Smooth muscle cell of the brain vasculature (primary cell): ENCODE measurements around the gene ATP9B.
"Not testable (repeated sequence)": the region's sequence is repeated elsewhere in the genome, so short reads cannot be mapped to it uniquely, and the experiment has no call there.

ENCODE experiments used
- DNase-seq: peaks from one replicate; pipeline ENCODE4 v3.0.0-alpha.2; 2012; ENCODE audit warnings: low read depth, low spot score

Gene ATP9B

DNA sequence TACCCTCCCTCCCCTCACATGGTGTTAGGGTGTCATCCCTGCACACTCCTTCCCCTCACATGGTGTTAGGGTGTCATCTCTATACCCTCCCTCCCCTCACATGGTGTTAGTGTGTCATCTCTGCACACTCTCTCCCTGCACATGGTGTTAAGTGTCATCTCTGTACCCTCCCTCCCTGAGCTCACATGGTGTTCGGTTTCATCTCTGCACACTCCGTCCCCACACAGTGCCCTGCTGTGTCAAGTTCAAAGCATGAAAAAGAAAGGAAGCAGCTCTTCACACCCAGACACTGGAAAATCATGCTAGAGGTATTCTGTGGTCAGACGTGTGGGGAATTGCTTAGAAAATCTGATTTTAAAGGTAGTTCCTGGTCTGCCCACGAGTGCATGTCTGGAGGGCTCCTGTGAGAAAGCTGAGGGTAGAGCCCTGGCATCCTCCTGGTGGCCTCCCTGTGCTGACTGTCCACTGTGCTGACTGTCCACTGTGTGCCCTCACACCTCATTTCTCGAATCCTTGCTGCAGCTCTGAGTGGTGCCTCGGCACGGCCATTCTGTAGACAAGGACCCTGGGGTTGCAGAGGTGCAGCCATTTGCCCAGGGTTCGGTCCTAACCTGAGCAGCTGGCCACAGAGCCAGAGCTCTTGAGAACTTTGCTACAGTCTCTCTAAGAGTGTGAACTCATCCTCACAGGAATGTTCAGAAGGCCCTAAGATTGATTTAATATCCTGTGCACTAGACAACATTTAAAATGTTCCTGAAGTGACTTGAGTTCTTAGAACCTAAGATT is 257.4 kb downstream of the ATP9B start:
- DNase-seq: no peak

DNA sequence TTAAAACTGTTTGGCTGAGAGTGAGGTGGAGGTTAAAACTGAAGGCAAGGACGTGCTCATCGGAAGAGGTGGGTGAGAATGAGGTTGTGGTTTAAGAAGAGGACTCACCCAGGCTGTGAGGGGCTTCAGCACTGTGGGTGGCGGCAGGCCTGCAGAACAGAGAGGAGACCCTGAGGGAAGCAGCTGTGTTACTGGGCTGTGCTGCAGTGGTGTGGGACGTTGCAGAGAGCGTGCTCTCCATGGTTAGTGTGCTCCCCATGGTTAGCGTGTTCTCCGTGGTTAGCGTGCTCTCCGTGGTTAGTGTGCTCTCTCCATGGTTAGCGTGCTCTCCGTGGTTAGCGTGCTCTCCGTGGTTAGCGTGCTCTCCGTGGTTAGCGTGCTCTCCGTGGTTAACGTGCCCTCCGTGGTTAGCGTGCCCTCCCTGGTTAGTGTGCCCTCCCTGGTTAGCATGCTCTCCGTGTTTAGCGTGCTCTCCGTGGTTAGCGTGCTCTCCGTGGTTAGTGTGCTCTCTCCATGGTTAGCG is 258.1 kb downstream of the ATP9B start:
- no peak for DNase-seq

DNA sequence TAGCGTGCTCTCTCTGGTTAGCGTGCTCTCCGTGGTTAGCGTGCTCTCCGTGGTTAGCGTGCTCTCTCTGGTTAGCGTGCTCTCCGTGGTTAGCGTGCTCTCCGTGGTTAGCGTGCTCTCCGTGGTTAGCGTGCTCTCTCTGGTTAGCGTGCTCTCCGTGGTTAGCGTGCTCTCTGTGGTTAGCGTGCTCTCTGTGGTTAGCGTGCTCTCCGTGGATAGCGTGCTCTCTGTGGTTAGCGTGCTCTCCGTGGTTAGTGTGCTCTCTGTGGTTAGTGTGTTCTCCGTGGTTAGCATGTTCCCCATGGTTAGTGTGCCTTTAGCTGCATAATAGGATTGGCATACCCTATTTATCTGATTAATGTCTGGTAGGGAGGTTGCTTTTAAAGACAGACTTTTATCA is 258.7 kb downstream of the ATP9B start:
- DNase-seq: not testable (repeated sequence)

DNA sequence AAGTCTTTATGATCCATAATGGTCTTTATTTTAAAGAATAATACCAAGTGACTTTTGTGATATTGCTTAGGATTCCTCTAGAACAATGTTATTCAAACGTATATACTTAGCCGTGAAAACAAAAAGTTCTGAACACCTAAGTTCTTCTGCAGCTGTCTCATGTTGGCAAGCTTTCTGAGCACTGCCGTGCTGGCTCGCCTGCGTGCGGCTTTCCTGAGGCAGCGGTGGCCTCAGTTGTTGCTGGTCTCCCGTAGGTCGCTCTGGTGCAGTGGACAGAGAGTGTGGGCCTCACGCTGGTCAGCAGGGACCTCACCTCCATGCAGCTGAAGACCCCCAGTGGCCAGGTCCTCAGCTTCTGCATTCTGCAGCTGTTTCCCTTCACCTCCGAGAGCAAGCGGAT is 259.7 kb downstream of the ATP9B start:
- DNase-seq: no peak

DNA sequence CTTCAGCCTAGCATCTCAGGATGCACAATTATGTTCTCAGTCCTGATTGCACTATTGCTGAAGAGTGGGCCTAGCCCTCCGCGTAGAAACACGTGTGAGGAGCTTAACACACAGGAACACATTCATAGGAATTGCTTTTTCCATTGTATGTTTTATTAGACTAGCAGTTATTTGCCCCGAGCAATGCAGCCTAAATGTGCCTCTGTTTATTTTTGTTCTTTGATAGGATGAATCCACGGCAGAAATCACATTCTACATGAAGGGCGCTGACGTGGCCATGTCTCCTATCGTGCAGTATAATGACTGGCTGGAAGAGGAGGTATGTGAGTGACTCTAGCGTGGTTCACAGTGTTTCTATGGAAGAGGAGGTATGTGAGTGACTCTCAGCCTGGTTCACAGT is 260.6 kb downstream of the ATP9B start:
- DNase-seq: no peak

DNA sequence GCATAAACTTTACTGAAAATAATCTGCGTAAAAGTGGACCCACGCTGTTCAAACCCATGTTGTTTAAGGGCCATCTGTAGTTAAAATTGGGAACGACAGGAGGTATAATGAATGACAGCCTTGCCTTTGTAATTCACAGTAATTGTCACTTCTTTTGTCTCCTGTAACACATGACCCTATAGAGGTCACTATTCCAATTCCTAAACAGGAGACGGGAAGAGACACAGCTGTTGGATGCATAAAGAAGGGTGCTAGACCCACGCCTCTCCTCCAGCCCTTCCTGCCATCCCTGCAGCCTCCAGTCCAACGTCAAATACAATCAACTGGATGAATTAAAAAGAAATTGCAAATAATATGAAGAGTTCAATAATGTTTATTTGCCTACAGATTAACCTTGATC is 263.5 kb downstream of the ATP9B start:
- no peak for DNase-seq

DNA sequence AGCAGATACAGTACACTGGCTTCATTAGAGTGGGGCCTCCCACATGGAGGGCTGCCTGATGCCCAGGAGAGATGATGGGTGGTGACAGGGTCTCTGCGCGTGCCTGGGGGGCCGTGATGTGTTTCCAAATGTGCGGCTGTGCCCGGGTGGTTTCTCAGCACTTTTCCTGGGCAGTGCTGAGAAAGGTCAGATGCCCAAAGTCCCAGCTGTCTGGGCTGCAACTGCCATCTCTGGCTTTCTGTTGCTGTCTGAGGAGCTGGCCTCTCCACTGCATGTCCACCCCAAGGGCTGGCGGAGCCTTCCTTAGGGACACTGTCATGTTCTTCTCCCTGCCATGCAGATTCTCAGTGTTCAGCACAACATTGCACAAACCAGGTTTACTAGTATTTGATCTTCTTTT is 263.9 kb downstream of the ATP9B start:
- DNase-seq: no peak

DNA sequence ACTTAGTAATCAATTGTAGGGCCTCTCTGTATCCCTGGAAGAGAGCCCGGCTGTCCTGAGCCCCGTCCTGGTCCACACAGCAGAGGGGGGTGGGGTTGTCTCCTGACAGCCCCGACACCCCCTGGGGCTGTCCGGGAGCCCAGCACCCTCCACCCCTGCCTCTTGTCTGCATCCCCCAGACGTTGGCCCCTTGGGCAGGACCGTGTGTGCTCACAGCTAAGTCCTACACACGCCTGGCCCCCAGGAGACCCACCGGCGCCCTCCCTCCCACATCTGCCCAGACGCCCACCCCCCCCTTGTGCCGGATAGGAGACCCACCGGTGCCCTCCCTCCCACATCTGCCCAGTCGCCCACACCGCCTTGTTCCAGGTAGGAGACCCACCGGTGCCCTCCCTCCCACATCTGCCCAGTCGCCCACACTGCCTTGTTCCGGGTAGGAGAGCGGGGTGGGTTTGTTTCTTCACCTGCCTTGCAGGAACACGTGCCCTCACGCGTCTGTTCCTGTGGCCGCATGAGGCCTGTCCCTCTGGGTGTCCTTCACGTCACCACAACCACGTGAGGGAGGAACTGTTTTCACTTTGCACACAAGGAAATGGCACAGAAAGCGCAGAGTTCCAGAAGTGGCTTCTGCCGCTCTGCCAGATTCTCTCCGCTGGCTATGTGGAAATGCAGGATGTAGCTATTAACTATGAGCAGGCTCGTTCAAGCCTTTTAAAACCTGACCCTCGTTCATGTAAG is 265.5 kb downstream of the ATP9B start:
- DNase-seq: no peak

DNA sequence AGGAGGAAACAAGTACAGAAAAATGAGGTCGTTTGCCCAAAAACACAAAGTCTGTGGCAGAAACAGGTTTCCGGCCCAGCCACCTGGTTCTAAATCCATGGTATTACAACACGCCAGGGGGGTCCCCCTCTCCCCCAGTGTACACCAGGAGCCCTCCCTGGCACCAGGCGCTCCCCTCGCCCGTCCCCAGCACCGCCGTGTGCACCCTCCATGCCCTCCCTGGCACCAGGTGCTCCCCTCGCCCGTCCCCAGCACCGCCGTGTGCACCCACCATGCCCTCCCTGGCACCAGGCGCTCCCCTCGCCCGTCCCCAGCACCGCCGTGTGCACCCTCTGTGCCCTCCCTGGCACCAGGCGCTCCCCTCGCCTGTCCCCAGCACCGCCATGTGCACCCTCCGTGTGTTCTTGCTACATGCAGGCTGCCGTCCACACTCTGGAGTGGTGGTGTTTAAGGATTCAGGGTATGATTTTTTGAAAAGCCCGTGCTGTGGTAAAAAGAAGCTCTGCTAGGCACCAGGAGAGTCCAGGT is 266.7 kb downstream of the ATP9B start:
- no peak for DNase-seq

DNA sequence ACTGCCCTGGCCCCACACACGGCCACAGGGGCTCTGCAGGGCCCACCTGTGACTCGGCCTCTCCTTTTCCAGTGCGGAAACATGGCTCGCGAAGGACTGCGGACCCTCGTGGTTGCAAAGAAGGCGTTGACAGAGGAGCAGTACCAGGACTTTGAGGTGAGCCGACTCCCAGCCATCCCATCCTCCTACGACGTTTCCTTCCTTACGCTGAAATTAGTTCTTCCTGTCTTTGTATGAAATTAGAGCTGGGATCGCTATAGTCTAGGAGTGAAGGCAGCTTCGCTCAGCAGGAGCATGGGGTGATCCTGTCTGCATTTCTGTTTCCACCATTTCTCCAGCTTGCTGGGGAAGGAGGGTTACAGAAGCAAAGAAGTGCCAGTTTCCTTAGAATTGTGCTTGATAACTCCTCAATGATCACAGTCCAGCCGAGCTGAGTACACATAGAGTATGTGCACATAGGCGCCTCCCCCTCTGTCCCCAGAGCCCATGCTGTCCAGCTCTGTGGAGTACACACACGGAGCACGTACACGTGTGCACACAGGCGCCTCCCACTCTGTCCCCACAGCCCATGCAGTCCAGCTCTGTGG is 267.5 kb downstream of the ATP9B start:
- DNase-seq: no peak

DNA sequence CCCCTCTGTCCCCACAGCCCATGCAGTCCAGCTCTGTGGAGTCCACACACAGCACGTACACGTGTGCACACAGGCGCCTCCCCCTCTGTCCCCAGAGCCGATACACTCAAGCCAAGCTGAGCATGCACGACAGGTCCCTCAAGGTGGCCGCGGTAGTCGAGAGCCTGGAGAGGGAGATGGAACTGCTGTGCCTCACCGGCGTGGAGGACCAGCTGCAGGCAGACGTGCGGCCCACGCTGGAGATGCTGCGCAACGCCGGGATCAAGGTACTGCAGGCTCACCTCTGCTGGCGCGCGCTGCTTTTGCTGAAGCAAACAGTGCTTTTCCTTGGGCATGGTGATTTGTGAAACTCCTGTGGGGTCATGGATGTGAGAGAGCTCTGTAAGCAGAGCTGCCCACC is 268.0 kb downstream of the ATP9B start:
- DNase-seq: no peak

DNA sequence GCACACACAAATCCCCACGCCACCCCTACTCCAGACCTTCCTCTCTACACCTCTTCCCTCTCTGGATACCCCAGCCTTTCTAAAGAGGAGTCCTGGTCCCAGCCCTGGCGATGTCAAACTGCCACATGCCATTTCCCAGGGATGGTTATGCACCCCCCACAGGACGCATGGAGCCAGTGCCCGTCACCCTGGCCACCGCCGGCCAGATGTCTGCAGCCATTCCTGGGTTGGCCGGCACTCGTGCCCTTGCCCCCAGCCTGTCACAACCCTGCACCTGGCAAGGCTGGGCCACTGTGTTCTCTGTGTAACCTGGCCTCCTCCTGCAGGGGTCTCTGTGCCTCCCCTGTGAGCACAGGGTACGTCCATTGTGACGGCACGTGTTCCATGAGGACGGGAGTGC is 268.4 kb downstream of the ATP9B start:
- no peak for DNase-seq

DNA sequence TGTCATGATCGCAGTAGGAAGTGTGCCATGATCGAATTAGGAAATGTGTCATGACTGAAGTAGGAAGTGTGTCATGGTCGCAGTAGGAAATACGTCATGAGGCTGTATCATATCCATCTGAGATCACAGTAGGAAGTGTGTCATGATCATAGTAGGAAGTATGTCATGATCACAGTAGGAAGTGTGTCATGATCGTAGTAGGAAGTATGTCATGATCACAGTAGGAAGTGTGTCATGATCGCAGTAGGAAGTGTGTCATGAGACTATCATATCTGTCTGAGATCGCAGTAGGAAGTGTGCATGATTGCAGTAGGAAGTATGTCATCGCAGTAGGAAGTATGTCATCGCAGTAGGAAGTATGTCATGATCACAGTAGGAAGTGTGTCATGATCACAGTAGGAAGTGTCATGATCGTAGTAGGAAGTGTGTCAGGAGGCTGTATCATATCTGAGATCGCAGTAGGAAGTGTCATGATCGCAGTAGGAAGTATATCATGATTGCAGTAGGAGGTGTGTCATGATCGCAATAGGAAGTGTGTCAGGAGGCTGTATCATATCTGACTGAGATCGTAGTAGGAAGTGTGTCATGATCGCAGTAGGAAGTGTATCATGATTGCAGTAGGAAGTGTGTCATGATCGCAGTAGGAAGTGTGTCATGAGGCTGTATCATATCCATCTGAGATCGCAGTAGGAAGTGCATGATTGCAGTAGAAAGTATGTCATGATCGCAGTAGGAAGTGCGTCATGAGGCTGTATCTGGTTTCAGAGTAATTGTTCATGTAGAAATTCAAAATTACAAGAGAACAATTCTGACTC is 270.1 kb downstream of the ATP9B start:
- DNase-seq: no peak

DNA sequence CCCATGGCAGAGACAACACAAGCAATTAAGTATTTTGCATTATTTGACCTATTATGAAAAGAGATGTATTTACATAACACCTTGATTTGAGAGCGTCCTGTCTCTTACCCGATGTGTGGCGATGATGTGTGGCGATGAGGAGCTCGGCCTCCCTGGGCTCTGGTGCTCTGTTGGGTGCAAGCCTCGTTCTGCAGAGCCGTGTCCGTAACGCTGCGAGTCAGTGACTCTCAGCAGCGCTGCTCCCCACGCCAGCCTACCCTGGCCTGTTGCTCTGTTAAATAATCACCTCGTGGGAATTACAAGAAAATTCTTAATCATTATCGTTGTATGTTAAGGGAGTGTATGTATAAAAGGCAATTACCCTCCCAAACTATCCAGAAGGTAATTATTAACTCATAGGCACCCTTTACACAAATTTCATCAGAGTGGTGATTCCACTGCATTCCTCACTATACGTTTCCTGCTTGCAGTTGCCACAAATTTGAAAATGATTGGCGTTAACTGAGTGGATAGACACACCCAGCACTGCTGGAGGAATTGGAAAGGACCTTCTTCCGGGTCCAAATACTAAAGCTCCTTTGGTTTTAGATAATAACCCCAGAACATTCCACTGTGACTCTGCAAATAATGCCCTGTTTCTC is 274.5 kb downstream of the ATP9B start:
- no peak for DNase-seq

DNA sequence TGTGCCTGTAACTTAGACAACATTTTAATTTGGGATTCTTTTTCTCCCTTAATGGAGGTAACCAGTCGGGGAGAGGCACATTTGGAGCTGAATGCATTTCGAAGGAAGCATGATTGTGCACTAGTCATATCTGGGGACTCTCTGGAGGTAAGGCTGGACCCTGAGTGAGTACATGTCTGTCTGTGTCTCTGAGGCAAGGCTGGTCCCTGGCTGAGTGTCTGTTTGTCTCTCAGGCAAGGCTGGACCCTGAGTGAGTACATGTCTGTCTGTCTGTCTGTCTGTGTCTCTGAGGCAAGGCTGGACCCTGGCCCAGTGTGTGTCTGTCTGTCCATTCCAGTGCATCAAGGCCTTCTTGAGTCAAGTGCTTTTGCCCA is 275.0 kb downstream of the ATP9B start:
- DNase-seq: no peak

DNA sequence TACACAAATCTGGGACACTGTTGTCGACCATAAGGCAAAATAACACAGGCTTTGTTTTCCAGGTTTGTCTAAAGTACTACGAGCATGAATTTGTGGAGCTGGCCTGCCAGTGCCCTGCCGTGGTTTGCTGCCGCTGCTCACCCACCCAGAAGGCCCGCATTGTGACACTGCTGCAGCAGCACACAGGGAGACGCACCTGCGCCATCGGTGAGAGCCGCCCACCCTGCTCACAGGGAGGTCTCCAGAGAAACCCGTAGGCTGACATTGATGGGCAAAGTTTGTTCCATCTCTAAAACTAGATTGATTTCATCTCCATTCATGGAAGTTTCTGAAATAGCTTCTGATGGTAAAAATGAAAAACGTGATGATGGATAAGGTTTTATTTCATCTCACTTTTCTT is 276.2 kb downstream of the ATP9B start:
- DNase-seq: no peak

DNA sequence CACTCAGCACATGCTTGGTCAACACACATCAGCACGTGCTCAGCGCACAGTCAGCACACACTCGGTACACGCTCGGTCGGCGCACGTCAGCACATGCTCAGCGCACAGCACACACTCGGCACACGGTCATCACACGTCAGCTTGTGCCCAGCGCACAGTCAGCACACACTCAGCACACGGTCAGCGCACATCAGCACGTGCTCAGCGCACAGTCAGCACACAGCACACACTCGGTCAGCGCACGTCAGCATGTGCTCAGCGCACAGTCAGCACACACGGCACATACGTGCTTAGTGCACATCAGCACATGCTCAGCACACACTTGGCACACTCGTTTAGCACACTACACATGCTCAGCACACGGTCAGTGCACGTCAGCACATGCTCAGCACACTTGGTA is 276.8 kb downstream of the ATP9B start:
- no peak for DNase-seq

DNA sequence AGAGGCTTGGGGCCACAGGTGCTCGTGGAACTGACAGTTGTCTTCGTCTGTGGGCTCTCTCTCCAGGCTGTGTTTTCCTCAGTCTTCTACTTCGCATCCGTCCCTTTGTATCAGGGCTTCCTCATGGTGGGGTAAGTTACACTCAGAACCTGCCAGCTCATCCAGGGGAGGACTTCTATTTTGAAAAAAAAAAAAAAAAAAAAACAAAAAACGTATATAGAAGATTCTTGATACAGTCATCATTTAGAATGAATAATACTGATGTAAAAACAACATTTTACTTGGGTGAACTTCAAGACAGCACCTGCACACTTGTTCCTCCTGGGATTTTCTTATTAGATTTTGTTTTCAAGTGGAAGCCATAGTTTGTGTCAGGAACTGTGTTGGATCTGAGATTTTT is 278.9 kb downstream of the ATP9B start:
- no peak for DNase-seq

DNA sequence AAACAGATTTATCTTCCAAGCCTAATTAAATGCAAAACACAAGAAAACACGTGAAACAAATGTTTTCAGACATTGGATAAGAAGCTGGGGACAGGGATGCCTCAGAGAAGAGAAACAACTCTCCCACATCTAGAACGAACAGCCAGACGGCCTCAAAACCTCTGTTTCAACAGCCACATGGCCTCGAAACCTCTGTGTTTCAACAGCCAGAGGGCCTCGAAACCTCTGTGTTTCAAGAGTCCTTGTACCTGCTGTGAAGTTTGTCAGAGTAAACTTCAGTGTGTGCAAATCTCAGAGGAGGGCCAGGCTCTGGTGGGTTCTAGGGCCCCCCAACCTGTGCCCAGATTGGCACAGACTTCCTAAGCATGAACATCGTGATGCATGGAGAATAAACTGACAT is 283.2 kb downstream of the ATP9B start:
- DNase-seq: no peak

DNA sequence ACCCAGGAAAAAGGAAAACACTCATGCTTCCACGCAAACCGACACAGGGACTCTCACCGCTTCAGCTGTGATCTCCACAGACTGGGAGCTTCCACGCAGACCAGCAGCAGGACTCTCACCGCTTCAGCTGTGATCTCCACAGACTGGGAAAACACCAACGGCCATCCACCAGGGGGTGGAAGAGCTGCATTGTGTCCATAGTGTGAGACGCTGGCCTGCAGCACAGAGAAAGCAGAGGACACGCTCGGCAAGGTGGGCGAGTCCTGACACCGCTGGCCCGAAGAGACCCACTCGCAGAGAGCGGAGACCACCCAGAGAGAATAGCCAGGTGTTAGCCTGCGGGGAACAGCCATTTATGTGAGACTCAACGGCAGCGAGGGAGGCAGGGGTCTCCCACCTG is 284.1 kb downstream of the ATP9B start:
- DNase-seq: no peak

DNA sequence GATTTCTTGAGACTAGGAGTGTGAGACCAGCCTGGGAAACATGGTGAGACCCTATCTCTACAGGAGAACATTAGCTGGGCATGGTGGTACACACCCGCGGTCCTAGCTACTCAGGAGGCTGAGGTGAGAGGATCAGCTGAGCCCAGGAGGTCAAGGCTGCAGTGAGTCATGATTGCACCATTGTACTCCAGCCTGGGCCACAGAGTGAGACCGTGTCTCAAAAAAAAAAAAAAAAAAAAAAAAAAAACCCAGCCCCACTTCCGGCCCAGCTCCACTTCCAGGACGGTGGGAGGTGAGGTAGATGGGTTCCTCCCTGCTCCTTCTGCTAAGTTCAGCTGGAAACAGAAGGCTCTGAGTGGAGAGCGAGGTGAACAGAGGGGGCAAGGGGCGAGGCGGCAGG is 285.2 kb downstream of the ATP9B start:
- no peak for DNase-seq
